Trophoblast cell (in vitro differentiated cells and primary cell): ENCODE results near the gene GLS.

ENCODE experiments used
- DNase-seq, 2 donors: peaks; one replicate each; pipeline ENCODE4 v3.0.0-alpha.2; 2016
- H2AFZ ChIP-seq: 2 replicates; pipeline ENCODE4 v1.6.1; 2013; ENCODE audit warnings: low read length, moderate library complexity, mild to moderate bottlenecking; ENCODE audit not compliant: insufficient read depth, poor library complexity
- H2AK5ac ChIP-seq: 2 replicates; pipeline ENCODE4 v1.6.1; 2013; ENCODE audit warnings: mild to moderate bottlenecking, low read length
- H2BK120ac ChIP-seq: 2 replicates; pipeline ENCODE4 v1.6.1; 2013; ENCODE audit warnings: low read length, mild to moderate bottlenecking, moderate library complexity; ENCODE audit not compliant: insufficient read depth, poor library complexity
- H2BK12ac ChIP-seq: 2 replicates; pipeline ENCODE4 v1.6.1; 2013; ENCODE audit warnings: mild to moderate bottlenecking, low read length, moderate library complexity
- H2BK5ac ChIP-seq: 2 replicates; pipeline ENCODE4 v1.6.1; 2013; ENCODE audit warnings: low read length, low read depth, moderate library complexity, mild to moderate bottlenecking; ENCODE audit not compliant: poor library complexity
- H3K14ac ChIP-seq: 2 replicates; pipeline ENCODE4 v1.6.1; 2013; ENCODE audit warnings: mild to moderate bottlenecking, low read length
- H3K18ac ChIP-seq: 2 replicates; pipeline ENCODE4 v1.6.1; 2013; ENCODE audit warnings: mild to moderate bottlenecking, low read length
- H3K23ac ChIP-seq: 2 replicates; pipeline ENCODE4 v1.6.1; 2013; ENCODE audit warnings: low read length
- H3K27ac ChIP-seq: 2 replicates; pipeline ENCODE4 v1.5.1; 2013; ENCODE audit warnings: low read depth, mild to moderate bottlenecking, inconsistent platforms, low read length, moderate library complexity
- H3K27me3 ChIP-seq: 2 replicates; pipeline ENCODE4 v1.6.1; 2013; ENCODE audit warnings: inconsistent platforms, mild to moderate bottlenecking, low read length, moderate library complexity; ENCODE audit not compliant: insufficient read depth
- H3K36me3 ChIP-seq, 2 experiments: 1 replicate in 1 of 2; 2 replicates in 1 of 2; pipeline ENCODE4 v1.6.1; 2013; ENCODE audit warnings: low read length in 2 of 2, mild to moderate bottlenecking in 2 of 2, moderate library complexity in 1 of 2; ENCODE audit not compliant: insufficient read depth in 2 of 2, control insufficient read depth in 1 of 2
- H3K4ac ChIP-seq: 2 replicates; pipeline ENCODE4 v1.6.1; 2013; ENCODE audit warnings: low read depth, mild to moderate bottlenecking, low read length, moderate library complexity
- H3K4me1 ChIP-seq, 2 experiments: 1 replicate in 1 of 2; 2 replicates in 1 of 2; pipeline ENCODE4 v1.6.1; 2013; ENCODE audit warnings: low read length in 2 of 2, mild to moderate bottlenecking in 2 of 2, moderate library complexity in 1 of 2; ENCODE audit not compliant: insufficient read depth in 2 of 2, control insufficient read depth in 1 of 2
- H3K4me2 ChIP-seq: 2 replicates; pipeline ENCODE4 v1.6.1; 2013; ENCODE audit warnings: inconsistent platforms, mild to moderate bottlenecking, low read length, moderate library complexity
- H3K4me3 ChIP-seq: 2 replicates; pipeline ENCODE4 v1.5.1; 2013; ENCODE audit warnings: mild to moderate bottlenecking, low read depth, low read length, inconsistent platforms
- H3K79me1 ChIP-seq: one replicate; pipeline ENCODE4 v1.6.1; 2013; ENCODE audit warnings: low read length
- H3K79me2 ChIP-seq: 2 replicates; pipeline ENCODE4 v1.6.1; 2013; ENCODE audit warnings: low read length, mild to moderate bottlenecking; ENCODE audit not compliant: control insufficient read depth, insufficient read depth, poor library complexity
- H3K9ac ChIP-seq: 2 replicates; pipeline ENCODE4 v1.6.1; 2013; ENCODE audit warnings: mild to moderate bottlenecking, low read length
- H3K9me3 ChIP-seq: 2 replicates; pipeline ENCODE4 v1.6.1; 2013; ENCODE audit warnings: low read depth, mild to moderate bottlenecking, control low read depth, inconsistent platforms, low read length; ENCODE audit not compliant: insufficient read depth
- H4K12ac ChIP-seq: 2 replicates; pipeline ENCODE4 v1.6.1; 2013; ENCODE audit warnings: low read depth, mild to moderate bottlenecking, low read length, moderate library complexity
- H4K8ac ChIP-seq: 2 replicates; pipeline ENCODE4 v1.6.1; 2013; ENCODE audit warnings: low read depth, mild to moderate bottlenecking, low read length, moderate library complexity
- H4K91ac ChIP-seq: one replicate; pipeline ENCODE4 v1.6.1; 2013; ENCODE audit warnings: low read depth, mild to moderate bottlenecking, low read length, moderate library complexity
- WGBS: extraction: QIAGEN DNeasy Blood & Tissue Kit; methylation state at CpG from one replicate; pipeline ENCODE4 v1.1.7; 2013; ENCODE audit warnings: missing lambda C conversion rate; ENCODE audit not compliant: insufficient read length, insufficient coverage; ENCODE audit errors: extremely low coverage; 5-methylcytosine and 5-hydroxymethylcytosine counted together

GLS gene

DNA sequence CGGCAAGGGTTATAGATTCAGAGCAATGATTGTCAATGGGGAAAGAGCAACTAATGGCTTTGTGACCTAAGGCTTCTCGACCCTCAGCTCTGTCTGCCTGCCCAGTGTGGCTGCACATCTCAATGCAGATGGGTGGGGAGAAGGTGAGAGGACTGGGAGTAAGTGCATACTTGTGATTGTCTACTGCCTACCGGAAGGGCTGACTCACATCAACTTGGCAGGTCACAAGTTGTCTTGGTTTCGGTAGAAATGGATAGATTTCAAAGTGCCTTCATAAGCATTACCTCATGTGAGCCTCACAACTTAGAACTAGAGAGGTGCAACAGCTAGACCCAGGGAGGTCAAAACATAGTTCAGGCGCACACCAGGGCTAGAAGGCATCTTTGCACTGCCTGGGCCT lies 104.0 kb downstream of the GLS start:
- no CpG with 5 or more reads among the region's 5 CpGs for WGBS

DNA sequence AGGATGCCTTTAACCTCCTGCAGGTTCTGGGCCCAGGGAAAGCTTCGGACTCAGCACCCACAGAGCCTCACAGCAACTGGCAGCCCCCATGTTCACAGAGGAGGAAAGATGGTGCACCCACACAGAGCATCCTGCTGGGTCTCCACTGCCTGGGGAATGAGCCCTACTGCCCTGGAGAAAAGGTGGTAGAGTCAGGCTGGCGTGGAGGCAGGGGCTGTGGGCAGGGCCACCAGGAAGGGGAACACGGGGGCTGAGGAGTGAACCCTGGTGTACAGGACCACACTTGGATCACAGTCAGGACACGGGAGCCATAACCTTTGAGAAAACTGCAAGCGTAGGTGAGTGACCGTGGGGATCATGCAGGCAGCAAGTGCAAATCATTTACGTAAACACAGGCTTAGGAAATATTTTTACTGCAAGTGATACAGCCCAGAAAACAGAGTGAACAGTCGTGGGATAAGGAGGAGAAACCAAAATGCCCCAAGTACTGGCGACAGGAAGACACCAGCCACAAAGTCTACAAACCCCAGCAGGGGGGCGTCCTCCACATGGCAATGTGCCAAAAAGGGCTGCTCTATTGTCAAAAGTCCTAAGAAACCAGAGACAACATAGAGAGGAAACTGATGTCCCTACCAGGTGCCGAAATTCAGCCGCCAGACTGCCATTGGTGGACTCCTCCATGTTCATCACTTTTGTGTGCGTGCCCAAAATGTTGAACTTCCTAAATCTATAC lies 105.8 kb downstream of the GLS start:
- Histone ChIP-seq H2AK5ac (peak overlapping the region; percentile 69), H3K27me3 (no peaks in the 10 kb centered on the region), H3K9ac (no peak overlapping the region), H2AFZ (no peak overlapping the region), H2BK120ac (peak overlapping the region; percentile 53), H3K23ac (no peak overlapping the region), H3K27ac (peak overlapping the region; percentile 30), H4K91ac (no peak overlapping the region), H3K4me1 (peaks cover 11 to 24% of the 10 kb centered on the region in 2 experiments), H3K79me1 (no peaks in the 10 kb centered on the region), H3K9me3 (peaks cover 5% of the 10 kb centered on the region), H3K36me3 (peaks cover 30 to 45% of the 10 kb centered on the region in 2 experiments), H4K8ac (no peak overlapping the region), H3K14ac (peak overlapping the region; percentile 37), H3K4ac (no peak overlapping the region), H3K4me2 (no peak overlapping the region), H3K4me3 (no peak overlapping the region), H2BK5ac (peak overlapping the region; percentile 26), H3K18ac (no peak overlapping the region), H4K12ac (no peak overlapping the region), H2BK12ac (peak overlapping the region; percentile 76), H3K79me2 (no peaks in the 10 kb centered on the region)
- no peak for DNase-seq
- WGBS = no CpG with 5 or more reads among the region's 13 CpGs

More for the DNA sequence above, 104.0 kb downstream of the GLS start:
- H2BK120ac ChIP-seq = no peak overlapping the region
- no peak overlapping the region for H3K4me2 ChIP-seq
- H3K18ac ChIP-seq = no peak overlapping the region
- no peak overlapping the region for H3K14ac ChIP-seq
- no peak overlapping the region for H3K4ac ChIP-seq
- no peak overlapping the region for H3K23ac ChIP-seq
- no peak overlapping the region for H4K91ac ChIP-seq
- peak overlapping the region; percentile 17 for H3K27ac ChIP-seq
- H3K4me3 ChIP-seq = no peak overlapping the region
- no peak overlapping the region for H2AK5ac ChIP-seq
- peaks cover 5% of the 10 kb centered on the region for H3K9me3 ChIP-seq
- no peak for DNase-seq
- H3K79me1 ChIP-seq = peaks cover 8% of the 10 kb centered on the region
- H3K36me3 ChIP-seq = peaks cover 25 to 40% of the 10 kb centered on the region in 2 experiments
- H2BK5ac ChIP-seq = no peak overlapping the region
- H4K8ac ChIP-seq = no peak overlapping the region
- H3K4me1 ChIP-seq = peaks cover 15 to 36% of the 10 kb centered on the region in 2 experiments
- no peak overlapping the region for H2BK12ac ChIP-seq
- H3K79me2 ChIP-seq = no peaks in the 10 kb centered on the region
- H2AFZ ChIP-seq = no peak overlapping the region
- H4K12ac ChIP-seq = no peak overlapping the region
- no peak overlapping the region for H3K9ac ChIP-seq
- no peaks in the 10 kb centered on the region for H3K27me3 ChIP-seq

- no peak overlapping the region for H3K4ac ChIP-seq
- H3K27ac ChIP-seq = no peak overlapping the region
- H3K4me3 ChIP-seq = no peak overlapping the region
- H3K79me1 ChIP-seq = no peaks in the 10 kb centered on the region
- no peak overlapping the region for H4K8ac ChIP-seq
- no peak overlapping the region for H4K12ac ChIP-seq
- no peak overlapping the region for H3K9ac ChIP-seq
- no peak overlapping the region for H3K18ac ChIP-seq
- no peak overlapping the region for H2AFZ ChIP-seq
- no peak overlapping the region for H2BK120ac ChIP-seq
- no peak overlapping the region for H3K23ac ChIP-seq
- no peaks in the 10 kb centered on the region for H3K79me2 ChIP-seq
- no peak overlapping the region for H3K14ac ChIP-seq
- H3K27me3 ChIP-seq = no peaks in the 10 kb centered on the region
- no peak overlapping the region for H2AK5ac ChIP-seq
- peaks cover 29 to 45% of the 10 kb centered on the region in 2 experiments for H3K36me3 ChIP-seq
- DNase-seq = no peak
- H3K4me2 ChIP-seq = no peak overlapping the region
- peaks cover 10 to 24% of the 10 kb centered on the region in 2 experiments for H3K4me1 ChIP-seq
- no peak overlapping the region for H2BK5ac ChIP-seq
- H3K9me3 ChIP-seq = peaks cover 5% of the 10 kb centered on the region
- WGBS = no CpG with 5 or more reads among the region's 1 CpG
- no peak overlapping the region for H2BK12ac ChIP-seq
- H4K91ac ChIP-seq = no peak overlapping the region
Measured at GRCh38 chr2:190987116-190987515, 106.5 kb downstream of the GLS start.

- Histone ChIP-seq H3K79me2 (no peaks in the 10 kb centered on the region), H3K9me3 (peaks cover 5% of the 10 kb centered on the region), H3K36me3 (peaks cover 29 to 39% of the 10 kb centered on the region in 2 experiments), H4K12ac (no peak overlapping the region), H2BK5ac (no peak overlapping the region), H3K4me2 (no peak overlapping the region), H4K8ac (no peak overlapping the region), H3K14ac (no peak overlapping the region), H3K4ac (no peak overlapping the region), H4K91ac (no peak overlapping the region), H3K27ac (no peak overlapping the region), H3K23ac (no peak overlapping the region), H3K4me1 (peaks cover 10 to 25% of the 10 kb centered on the region in 2 experiments), H2BK120ac (no peak overlapping the region), H3K9ac (no peak overlapping the region), H2AK5ac (no peak overlapping the region), H3K4me3 (no peak overlapping the region), H3K27me3 (no peaks in the 10 kb centered on the region), H3K79me1 (no peaks in the 10 kb centered on the region), H3K18ac (no peak overlapping the region), H2AFZ (no peak overlapping the region), H2BK12ac (no peak overlapping the region)
- no peak for DNase-seq
- WGBS = no CpG with 5 or more reads among the region's 5 CpGs
Measured at GRCh38 chr2:190987938-190988337, 107.3 kb downstream of the GLS start.
